ENCODE measurements around the gene EHBP1.
A peak's percentile ranks its signal among the peaks of the same experiment; 100 is the strongest.

The EHBP1 gene

GRCh38 chr2:62801814-62802523 lies 96.5 kb downstream of the EHBP1 start:
- Mint-ChIP-seq H3K36me3 (peaks cover 15% of the 10 kb centered on the region), H3K9me3 (peaks cover 4% of the 10 kb centered on the region), H3K4me3 (peak overlapping the region; percentile 49), H3K27ac (no peak overlapping the region), H3K4me1 (peaks cover 27% of the 10 kb centered on the region), H3K27me3 (no peaks in the 10 kb centered on the region)

GRCh38 chr2:62803961-62804360 lies 98.4 kb downstream of the EHBP1 start:
- no peaks in the 10 kb centered on the region for H3K27me3 Mint-ChIP-seq
- H3K36me3 Mint-ChIP-seq: peaks cover 23% of the 10 kb centered on the region
- H3K4me1 Mint-ChIP-seq: peaks cover 37% of the 10 kb centered on the region
- H3K4me3 Mint-ChIP-seq: no peak overlapping the region
- peaks cover 12% of the 10 kb centered on the region for H3K9me3 Mint-ChIP-seq
- H3K27ac Mint-ChIP-seq: no peak overlapping the region

- peaks cover 23% of the 10 kb centered on the region for H3K36me3 Mint-ChIP-seq
- peaks cover 22% of the 10 kb centered on the region for H3K4me1 Mint-ChIP-seq
- H3K4me3 Mint-ChIP-seq: no peak overlapping the region
- H3K27me3 Mint-ChIP-seq: no peaks in the 10 kb centered on the region
- H3K9me3 Mint-ChIP-seq: peaks cover 12% of the 10 kb centered on the region
- no peak overlapping the region for H3K27ac Mint-ChIP-seq
Observed at GRCh38 chr2:62806231-62806630, 100.7 kb downstream of the EHBP1 start.

GRCh38 chr2:62808554-62808953 lies 103.0 kb downstream of the EHBP1 start:
- Mint-ChIP-seq H3K9me3 (peaks cover 12% of the 10 kb centered on the region), H3K36me3 (peaks cover 27% of the 10 kb centered on the region), H3K4me3 (no peak overlapping the region), H3K27ac (no peak overlapping the region), H3K27me3 (no peaks in the 10 kb centered on the region), H3K4me1 (peaks cover 18% of the 10 kb centered on the region)

GRCh38 chr2:62811086-62811485 lies 105.6 kb downstream of the EHBP1 start:
- H3K9me3 Mint-ChIP-seq: peaks cover 12% of the 10 kb centered on the region
- no peak overlapping the region for H3K27ac Mint-ChIP-seq
- H3K36me3 Mint-ChIP-seq: peaks cover 19% of the 10 kb centered on the region
- no peak overlapping the region for H3K4me3 Mint-ChIP-seq
- peaks cover 22% of the 10 kb centered on the region for H3K4me1 Mint-ChIP-seq
- no peaks in the 10 kb centered on the region for H3K27me3 Mint-ChIP-seq

GRCh38 chr2:62811972-62812371 lies 106.5 kb downstream of the EHBP1 start:
- Mint-ChIP-seq H3K27ac (no peak overlapping the region), H3K27me3 (no peaks in the 10 kb centered on the region), H3K4me3 (no peak overlapping the region)

GRCh38 chr2:62812921-62813825 lies 107.7 kb downstream of the EHBP1 start:
- Mint-ChIP-seq H3K27ac (no peak overlapping the region), H3K27me3 (no peaks in the 10 kb centered on the region), H3K9me3 (peaks cover 5% of the 10 kb centered on the region), H3K36me3 (peaks cover 8% of the 10 kb centered on the region), H3K4me1 (peaks cover 20% of the 10 kb centered on the region), H3K4me3 (no peak overlapping the region)

More at GRCh38 chr2:62811972-62812371, 106.5 kb downstream of the EHBP1 start:
- peaks cover 14% of the 10 kb centered on the region for H3K36me3 Mint-ChIP-seq
- H3K4me1 Mint-ChIP-seq: peaks cover 22% of the 10 kb centered on the region
- peaks cover 8% of the 10 kb centered on the region for H3K9me3 Mint-ChIP-seq

- Mint-ChIP-seq H3K4me1 (peaks cover 13% of the 10 kb centered on the region), H3K36me3 (peaks cover 4% of the 10 kb centered on the region), H3K4me3 (no peak overlapping the region), H3K9me3 (no peaks in the 10 kb centered on the region), H3K27ac (no peak overlapping the region), H3K27me3 (no peaks in the 10 kb centered on the region)
Observed at GRCh38 chr2:62814123-62814522, 108.6 kb downstream of the EHBP1 start.

- Mint-ChIP-seq H3K36me3 (peaks cover 3% of the 10 kb centered on the region), H3K9me3 (no peaks in the 10 kb centered on the region), H3K4me1 (peaks cover 8% of the 10 kb centered on the region), H3K27me3 (no peaks in the 10 kb centered on the region), H3K27ac (no peak overlapping the region), H3K4me3 (no peak overlapping the region)
Observed at GRCh38 chr2:62817348-62817747, 111.8 kb downstream of the EHBP1 start.

- Mint-ChIP-seq H3K27ac (no peak overlapping the region), H3K27me3 (no peaks in the 10 kb centered on the region), H3K9me3 (no peaks in the 10 kb centered on the region), H3K4me3 (no peak overlapping the region), H3K36me3 (no peaks in the 10 kb centered on the region), H3K4me1 (peaks cover 5% of the 10 kb centered on the region)
Observed at GRCh38 chr2:62817995-62818713, 112.6 kb downstream of the EHBP1 start.

GRCh38 chr2:62822549-62822948 lies 117.0 kb downstream of the EHBP1 start:
- H3K4me3 Mint-ChIP-seq: no peak overlapping the region
- H3K27ac Mint-ChIP-seq: no peak overlapping the region
- H3K4me1 Mint-ChIP-seq: no peaks in the 10 kb centered on the region
- H3K36me3 Mint-ChIP-seq: peaks cover 20% of the 10 kb centered on the region
- H3K27me3 Mint-ChIP-seq: no peaks in the 10 kb centered on the region
- H3K9me3 Mint-ChIP-seq: peaks cover 4% of the 10 kb centered on the region

GRCh38 chr2:62824388-62824787 lies 118.9 kb downstream of the EHBP1 start:
- H3K4me3 Mint-ChIP-seq: no peak overlapping the region
- no peaks in the 10 kb centered on the region for H3K27me3 Mint-ChIP-seq
- no peaks in the 10 kb centered on the region for H3K4me1 Mint-ChIP-seq
- H3K9me3 Mint-ChIP-seq: peaks cover 4% of the 10 kb centered on the region
- peaks cover 23% of the 10 kb centered on the region for H3K36me3 Mint-ChIP-seq
- no peak overlapping the region for H3K27ac Mint-ChIP-seq

GRCh38 chr2:62826141-62826540 lies 120.6 kb downstream of the EHBP1 start:
- H3K4me3 Mint-ChIP-seq: no peak overlapping the region
- no peaks in the 10 kb centered on the region for H3K27me3 Mint-ChIP-seq

GRCh38 chr2:62826953-62827675 lies 121.6 kb downstream of the EHBP1 start:
- no peaks in the 10 kb centered on the region for H3K27me3 Mint-ChIP-seq
- H3K36me3 Mint-ChIP-seq: peaks cover 36% of the 10 kb centered on the region
- H3K4me3 Mint-ChIP-seq: no peak overlapping the region
- no peaks in the 10 kb centered on the region for H3K4me1 Mint-ChIP-seq
- peaks cover 4% of the 10 kb centered on the region for H3K9me3 Mint-ChIP-seq
- no peak overlapping the region for H3K27ac Mint-ChIP-seq

More at GRCh38 chr2:62826141-62826540, 120.6 kb downstream of the EHBP1 start:
- Mint-ChIP-seq H3K27ac (no peak overlapping the region), H3K9me3 (peaks cover 4% of the 10 kb centered on the region), H3K36me3 (peaks cover 30% of the 10 kb centered on the region), H3K4me1 (no peaks in the 10 kb centered on the region)

- H3K36me3 Mint-ChIP-seq: peaks cover 44% of the 10 kb centered on the region
- H3K4me1 Mint-ChIP-seq: no peaks in the 10 kb centered on the region
- H3K4me3 Mint-ChIP-seq: no peak overlapping the region
- H3K9me3 Mint-ChIP-seq: no peaks in the 10 kb centered on the region
- no peak overlapping the region for H3K27ac Mint-ChIP-seq
- no peaks in the 10 kb centered on the region for H3K27me3 Mint-ChIP-seq
Observed at GRCh38 chr2:62831729-62832128, 126.2 kb downstream of the EHBP1 start.

Measured in activated naive CD4-positive, alpha-beta T cell treated with anti-CD3 and anti-CD28 coated beads, Interleukin-2, amount 50 U/mL, for 24 hours (primary cell).